ENCODE data around the gene DRG2.

The DRG2 gene

GRCh38 chr17:18156171-18156975 is 68.6 kb downstream of the DRG2 start:
- H3K27me3 ChIP-seq, result no peaks in the 10 kb centered on the region
- no peak overlapping the region for H3K4me3 ChIP-seq (ENCODE audit: low read depth, low read length)
- TF ChIP-seq CTCF (IDR thresholded peaks at IDR 0.05; ENCODE audit: low read depth, low read length), result no peak
- H3K36me3 ChIP-seq, result no peaks in the 10 kb centered on the region
- no peaks in the 10 kb centered on the region for H3K4me1 ChIP-seq
- no peaks in the 10 kb centered on the region for H3K9me3 ChIP-seq
- no peak for DNase-seq

- no peak overlapping the region for H3K4me3 ChIP-seq (ENCODE audit: low read depth, low read length)
These were observed 69.2 kb downstream of the DRG2 start for GRCh38 chr17:18156976-18157280.

More at GRCh38 chr17:18156976-18157280, 69.2 kb downstream of the DRG2 start:
- no peaks in the 10 kb centered on the region for H3K4me1 ChIP-seq
- no peaks in the 10 kb centered on the region for H3K27me3 ChIP-seq
- no peak for DNase-seq
- TF ChIP-seq CTCF (IDR thresholded peaks at IDR 0.05; ENCODE audit: low read depth, low read length), result no peak
- H3K36me3 ChIP-seq, result no peaks in the 10 kb centered on the region
- H3K9me3 ChIP-seq, result no peaks in the 10 kb centered on the region

All from BE2C (cell line).